ENCODE results near the gene P2RX1.

P2RX1 gene

DNA sequence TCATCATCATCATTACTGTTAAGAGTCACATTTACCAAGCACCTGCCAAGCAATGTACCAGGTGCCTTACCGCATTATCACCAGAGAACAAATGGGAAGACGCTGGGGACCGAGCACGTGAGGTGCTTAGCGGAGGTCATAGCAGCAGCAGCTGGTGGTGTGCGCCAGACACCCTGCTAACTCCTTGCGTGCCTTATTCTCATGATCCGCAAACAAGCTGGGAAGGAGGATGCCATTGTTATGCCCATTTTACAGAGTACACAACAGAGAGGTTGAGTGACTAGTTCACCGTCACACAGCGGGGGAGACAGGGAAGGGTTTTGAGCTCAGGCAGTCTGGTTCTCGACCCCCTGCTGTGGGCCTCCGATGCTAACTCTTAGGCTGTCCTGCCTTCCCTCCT is 40.7 kb upstream of the P2RX1 start:
- no peak overlapping the region for H3K4me3 ChIP-seq (replicated peaks; ENCODE audit: low read depth, low read length)
- no peak for DNase-seq (ENCODE audit: extremely low read depth, low read depth)
- TF ChIP-seq, protein P1, sequence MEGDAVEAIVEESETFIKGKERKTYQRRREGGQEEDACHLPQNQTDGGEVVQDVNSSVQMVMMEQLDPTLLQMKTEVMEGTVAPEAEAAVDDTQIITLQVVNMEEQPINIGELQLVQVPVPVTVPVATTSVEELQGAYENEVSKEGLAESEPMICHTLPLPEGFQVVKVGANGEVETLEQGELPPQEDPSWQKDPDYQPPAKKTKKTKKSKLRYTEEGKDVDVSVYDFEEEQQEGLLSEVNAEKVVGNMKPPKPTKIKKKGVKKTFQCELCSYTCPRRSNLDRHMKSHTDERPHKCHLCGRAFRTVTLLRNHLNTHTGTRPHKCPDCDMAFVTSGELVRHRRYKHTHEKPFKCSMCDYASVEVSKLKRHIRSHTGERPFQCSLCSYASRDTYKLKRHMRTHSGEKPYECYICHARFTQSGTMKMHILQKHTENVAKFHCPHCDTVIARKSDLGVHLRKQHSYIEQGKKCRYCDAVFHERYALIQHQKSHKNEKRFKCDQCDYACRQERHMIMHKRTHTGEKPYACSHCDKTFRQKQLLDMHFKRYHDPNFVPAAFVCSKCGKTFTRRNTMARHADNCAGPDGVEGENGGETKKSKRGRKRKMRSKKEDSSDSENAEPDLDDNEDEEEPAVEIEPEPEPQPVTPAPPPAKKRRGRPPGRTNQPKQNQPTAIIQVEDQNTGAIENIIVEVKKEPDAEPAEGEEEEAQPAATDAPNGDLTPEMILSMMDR (IDR thresholded peaks at IDR 0.05; ENCODE audit: low read depth, low read length, missing control alignments): no peak

DNA sequence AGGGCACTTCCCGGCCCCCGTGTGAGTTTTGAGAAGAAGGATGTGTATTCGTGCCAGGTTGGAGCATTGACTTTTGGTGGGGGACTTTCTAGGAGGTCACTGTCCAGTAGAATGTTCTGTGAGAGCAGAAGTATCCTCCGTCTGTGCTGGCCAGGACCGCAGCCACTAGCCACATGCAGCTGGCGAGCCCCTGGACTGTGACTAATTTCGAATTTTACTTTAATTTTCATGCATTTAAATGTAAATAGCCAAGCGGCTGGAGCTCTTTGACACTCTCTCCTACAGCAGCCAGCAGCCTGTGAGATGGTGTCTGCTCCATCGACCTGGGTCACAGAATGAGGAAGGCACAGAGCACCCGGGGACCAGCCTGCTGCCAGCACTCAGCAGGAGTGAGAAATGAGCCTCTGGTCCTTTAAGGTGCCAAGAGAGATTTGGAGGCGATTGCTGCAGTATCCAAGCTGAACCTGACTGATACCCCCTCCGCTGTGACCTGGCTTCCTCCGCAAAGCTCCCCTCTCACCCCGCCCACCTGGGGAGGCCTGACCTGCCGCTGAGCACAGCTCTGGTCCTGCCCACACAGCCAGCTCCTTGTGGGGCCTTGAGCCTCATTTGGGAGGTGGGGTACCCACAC is 40.2 kb upstream of the P2RX1 start:
- no peak overlapping the region for H3K4me3 ChIP-seq (replicated peaks; ENCODE audit: low read depth, low read length)
- DNase-seq (ENCODE audit: extremely low read depth, low read depth): no peak
- TF ChIP-seq, protein P1 (IDR thresholded peaks at IDR 0.05; ENCODE audit: low read depth, low read length, missing control alignments): no peak

DNA sequence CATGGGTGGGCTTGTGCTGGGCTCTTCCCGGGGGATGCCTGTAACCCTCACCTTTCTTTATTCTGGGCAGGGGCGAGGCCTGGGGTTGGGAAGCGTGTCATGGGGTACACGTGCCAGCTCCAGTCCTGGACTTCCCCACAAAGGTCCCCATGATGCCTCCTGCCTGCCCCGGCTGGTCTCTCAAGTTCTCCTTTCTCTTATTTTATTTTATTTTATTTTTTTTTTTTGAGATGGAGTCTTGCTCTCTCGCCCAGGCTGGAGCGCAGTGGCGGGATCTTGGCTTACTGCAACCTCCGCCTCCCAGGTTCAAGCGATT is 39.4 kb upstream of the P2RX1 start:
- TF ChIP-seq, protein P1 (IDR thresholded peaks at IDR 0.05; ENCODE audit: low read depth, low read length, missing control alignments): no peak
- no peak for DNase-seq (ENCODE audit: extremely low read depth, low read depth)
- H3K4me3 ChIP-seq (replicated peaks; ENCODE audit: low read depth, low read length): no peak overlapping the region

GRCh38 chr17:3954976-3955672 is 38.9 kb upstream of the P2RX1 start:
- H3K4me3 ChIP-seq (replicated peaks; ENCODE audit: low read depth, low read length): no peak overlapping the region
- TF ChIP-seq, protein P1 (IDR thresholded peaks at IDR 0.05; ENCODE audit: low read depth, low read length, missing control alignments): no peak
- no peak for DNase-seq (ENCODE audit: extremely low read depth, low read depth)

DNA sequence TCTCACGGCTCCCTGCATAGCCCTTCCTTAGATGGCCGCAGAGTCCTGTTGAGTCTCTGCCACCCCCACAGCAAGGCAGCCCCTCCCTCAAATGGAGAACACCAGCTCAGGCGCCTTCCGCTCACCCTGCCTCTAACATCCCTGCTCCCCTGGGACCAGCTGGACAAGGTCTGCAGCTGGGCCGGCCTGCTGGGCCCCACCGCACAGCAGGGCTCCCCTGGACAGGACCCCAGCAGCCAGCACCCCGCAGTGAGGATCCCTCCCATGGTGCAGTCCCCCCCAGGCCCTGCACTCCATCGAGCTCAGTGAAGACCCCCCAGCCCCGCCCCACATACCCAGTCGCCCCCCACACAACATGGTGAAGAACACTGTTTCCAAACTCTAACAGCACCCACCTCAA is 37.8 kb upstream of the P2RX1 start:
- TF ChIP-seq, protein P1 (IDR thresholded peaks at IDR 0.05; ENCODE audit: low read depth, low read length, missing control alignments): no peak
- no peak for DNase-seq (ENCODE audit: extremely low read depth, low read depth)
- H3K4me3 ChIP-seq (replicated peaks; ENCODE audit: low read depth, low read length): no peak overlapping the region

- DNase-seq (ENCODE audit: extremely low read depth, low read depth): no peak
- TF ChIP-seq, protein P1 (IDR thresholded peaks at IDR 0.05; ENCODE audit: low read depth, low read length, missing control alignments): no peak
- H3K4me3 ChIP-seq (replicated peaks; ENCODE audit: low read depth, low read length): no peak overlapping the region
Measured at GRCh38 chr17:3953542-3953941, 37.3 kb upstream of the P2RX1 start.
